ENCODE measurements around the gene PTPRN2. TPM values are rescaled to one million over a fixed set of nuclear protein-coding genes. Genes with fewer than 3 reads are reported as not detected.
"Not testable (repeated sequence)": the region's sequence is repeated elsewhere in the genome, so short reads cannot be mapped to it uniquely, and the experiment has no call there.

The PTPRN2 gene
- total RNA-seq, 1 donor from 2014 or later, result 15.4 TPM

DNA sequence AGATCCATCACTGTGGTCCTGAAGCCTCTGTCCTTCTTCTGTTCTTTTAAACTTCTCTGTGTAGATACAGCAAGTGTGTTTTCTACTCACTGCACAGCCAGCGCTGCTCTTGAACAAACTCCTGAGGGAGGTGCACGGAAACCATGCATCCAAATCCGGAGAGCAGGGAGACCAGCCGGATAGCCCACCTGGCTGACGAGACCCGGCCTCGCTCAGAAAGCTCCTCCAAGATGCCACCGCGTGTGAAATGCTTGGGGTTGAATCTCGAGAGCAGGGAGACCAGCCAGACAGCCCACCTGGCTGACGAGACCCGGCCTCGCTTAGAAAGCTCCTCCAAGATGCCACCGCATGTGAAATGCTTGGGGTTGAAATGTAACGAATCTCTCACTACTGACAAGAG lies 602.0 kb downstream of the PTPRN2 start:
- Mint-ChIP-seq H3K4me3 (no peak overlapping the region), H3K9me3 (no peaks in the 10 kb centered on the region), H3K27me3 (peaks cover 4% of the 10 kb centered on the region), H3K27ac (no peak overlapping the region), H3K36me3 (no peaks in the 10 kb centered on the region), H3K4me1 (ENCODE audit: unreplicated experiment) (no peaks in the 10 kb centered on the region)
- DNase-seq (ENCODE audit: extremely low spot score, unreplicated experiment), result no peak
- TF ChIP-seq, protein P1, sequence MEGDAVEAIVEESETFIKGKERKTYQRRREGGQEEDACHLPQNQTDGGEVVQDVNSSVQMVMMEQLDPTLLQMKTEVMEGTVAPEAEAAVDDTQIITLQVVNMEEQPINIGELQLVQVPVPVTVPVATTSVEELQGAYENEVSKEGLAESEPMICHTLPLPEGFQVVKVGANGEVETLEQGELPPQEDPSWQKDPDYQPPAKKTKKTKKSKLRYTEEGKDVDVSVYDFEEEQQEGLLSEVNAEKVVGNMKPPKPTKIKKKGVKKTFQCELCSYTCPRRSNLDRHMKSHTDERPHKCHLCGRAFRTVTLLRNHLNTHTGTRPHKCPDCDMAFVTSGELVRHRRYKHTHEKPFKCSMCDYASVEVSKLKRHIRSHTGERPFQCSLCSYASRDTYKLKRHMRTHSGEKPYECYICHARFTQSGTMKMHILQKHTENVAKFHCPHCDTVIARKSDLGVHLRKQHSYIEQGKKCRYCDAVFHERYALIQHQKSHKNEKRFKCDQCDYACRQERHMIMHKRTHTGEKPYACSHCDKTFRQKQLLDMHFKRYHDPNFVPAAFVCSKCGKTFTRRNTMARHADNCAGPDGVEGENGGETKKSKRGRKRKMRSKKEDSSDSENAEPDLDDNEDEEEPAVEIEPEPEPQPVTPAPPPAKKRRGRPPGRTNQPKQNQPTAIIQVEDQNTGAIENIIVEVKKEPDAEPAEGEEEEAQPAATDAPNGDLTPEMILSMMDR (conservative IDR thresholded peaks at IDR 0.05), result no peak

DNA sequence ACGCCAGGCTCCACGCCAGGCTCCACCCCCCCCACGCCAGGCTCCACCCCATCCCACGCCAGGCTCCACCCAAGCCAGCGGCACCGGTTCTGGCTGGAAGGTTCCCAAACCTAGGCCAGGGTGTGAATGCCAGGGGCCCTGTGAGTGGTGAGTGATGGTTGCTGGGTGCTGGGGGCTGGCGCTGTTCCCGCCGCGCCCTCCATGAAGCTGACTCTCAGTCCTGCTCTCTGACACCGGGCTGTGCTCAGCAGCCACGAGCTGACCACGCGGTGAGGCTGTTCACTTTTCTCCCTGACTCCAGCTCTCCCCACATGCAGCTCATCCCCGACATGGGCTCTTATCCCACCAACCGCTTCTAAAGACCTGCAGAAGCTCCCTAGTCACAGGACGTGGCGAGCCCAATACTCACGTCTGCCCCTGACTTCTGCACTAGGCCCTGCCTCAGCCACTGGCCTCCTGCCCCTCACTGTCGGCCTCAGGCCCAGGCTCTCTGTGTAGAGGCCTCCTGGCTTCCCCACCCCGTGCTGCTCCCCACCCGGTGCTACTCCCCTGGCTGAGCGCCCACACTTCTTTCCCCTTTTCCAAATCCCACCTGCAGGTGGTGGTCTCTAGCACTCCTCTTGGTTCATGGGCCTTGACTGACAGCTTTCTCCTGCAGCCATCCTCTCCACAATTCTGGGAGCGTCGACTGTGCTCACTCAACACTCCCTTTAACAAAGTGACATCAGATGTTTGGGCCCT lies 603.0 kb downstream of the PTPRN2 start:
- Mint-ChIP-seq H3K4me3 (no peak overlapping the region), H3K36me3 (no peaks in the 10 kb centered on the region), H3K9me3 (no peaks in the 10 kb centered on the region), H3K27ac (no peak overlapping the region), H3K4me1 (ENCODE audit: unreplicated experiment) (no peaks in the 10 kb centered on the region), H3K27me3 (peaks cover 4% of the 10 kb centered on the region)
- no peak for DNase-seq (ENCODE audit: extremely low spot score, unreplicated experiment)
- TF ChIP-seq, protein P1 (conservative IDR thresholded peaks at IDR 0.05), result no peak

DNA sequence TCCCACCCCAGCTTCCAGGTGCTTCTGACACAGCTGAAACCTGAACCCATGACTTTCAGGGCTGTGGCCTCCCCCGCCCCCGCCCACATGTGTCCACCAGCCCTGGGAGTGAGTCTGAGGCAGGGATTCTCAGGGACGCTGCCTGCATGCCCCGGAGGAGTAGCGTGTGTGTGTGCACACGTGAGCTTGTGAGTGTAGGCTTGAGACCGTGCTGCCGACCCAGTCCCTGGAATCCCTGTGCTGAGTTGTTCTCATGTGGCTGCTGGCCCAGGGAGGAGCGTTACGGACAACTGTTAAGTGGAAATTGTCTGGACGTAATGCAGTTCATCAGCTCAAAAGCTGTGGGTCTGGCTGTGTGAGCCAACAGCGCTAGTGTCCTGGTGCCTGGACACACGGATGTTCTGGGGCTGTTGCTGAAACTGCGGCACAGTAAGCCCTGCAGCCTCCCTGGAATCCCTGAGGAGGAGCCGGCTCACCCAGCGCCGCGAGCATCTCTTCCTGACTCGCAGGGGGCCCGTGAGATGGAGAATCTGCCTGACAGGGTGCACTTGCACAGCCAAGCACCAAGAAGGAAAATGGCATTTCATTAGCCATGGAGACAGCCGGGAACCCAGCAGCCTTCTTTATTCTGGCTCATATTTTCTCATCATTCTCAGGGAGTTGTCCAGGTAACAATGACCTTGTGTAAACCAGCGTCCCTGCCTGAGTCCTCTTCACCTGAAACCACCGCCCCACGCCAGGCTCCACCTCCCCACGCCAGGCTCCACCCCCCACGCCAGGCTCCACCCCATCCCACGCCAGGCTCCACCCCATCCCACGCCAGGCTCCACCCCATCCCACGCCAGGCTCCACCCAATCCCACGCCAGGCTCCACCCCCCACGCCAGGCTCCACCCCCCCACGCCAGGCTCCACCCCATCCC lies 603.9 kb downstream of the PTPRN2 start:
- no peak overlapping the region for H3K4me3 Mint-ChIP-seq

DNA sequence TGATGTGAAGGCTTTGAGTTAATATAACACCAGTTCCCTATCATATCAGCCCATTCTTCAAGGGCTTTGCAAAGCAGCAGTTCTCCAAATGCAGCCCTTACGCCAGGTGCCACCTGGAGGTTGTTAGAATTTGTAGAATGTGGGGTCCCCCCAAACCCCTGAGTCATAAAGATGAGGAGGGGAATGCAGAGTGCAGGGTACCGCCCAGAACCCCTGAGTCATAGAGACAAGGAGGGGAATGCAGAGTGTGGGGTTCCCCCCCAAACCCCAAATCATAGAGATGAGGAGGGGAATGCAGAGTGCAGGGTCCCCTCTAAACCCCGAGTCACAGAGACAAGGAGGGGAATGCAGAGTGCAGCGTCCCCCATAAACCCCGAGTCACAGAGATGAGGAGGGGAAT lies 605.8 kb downstream of the PTPRN2 start:
- H3K27ac Mint-ChIP-seq, result no peak overlapping the region
- no peak for DNase-seq (ENCODE audit: extremely low spot score, unreplicated experiment)
- no peak overlapping the region for H3K4me3 Mint-ChIP-seq
- TF ChIP-seq, protein P1 (conservative IDR thresholded peaks at IDR 0.05), result no peak
- peaks cover 4% of the 10 kb centered on the region for H3K27me3 Mint-ChIP-seq
- H3K36me3 Mint-ChIP-seq, result no peaks in the 10 kb centered on the region
- no peaks in the 10 kb centered on the region for H3K9me3 Mint-ChIP-seq
- H3K4me1 Mint-ChIP-seq (ENCODE audit: unreplicated experiment), result no peaks in the 10 kb centered on the region

More for the DNA sequence above, 603.9 kb downstream of the PTPRN2 start:
- H3K9me3 Mint-ChIP-seq, result no peaks in the 10 kb centered on the region
- peaks cover 4% of the 10 kb centered on the region for H3K27me3 Mint-ChIP-seq
- DNase-seq (ENCODE audit: extremely low spot score, unreplicated experiment), result no peak
- no peak overlapping the region for H3K27ac Mint-ChIP-seq
- no peaks in the 10 kb centered on the region for H3K36me3 Mint-ChIP-seq
- TF ChIP-seq, protein P1 (conservative IDR thresholded peaks at IDR 0.05), result no peak
- no peaks in the 10 kb centered on the region for H3K4me1 Mint-ChIP-seq (ENCODE audit: unreplicated experiment)

DNA sequence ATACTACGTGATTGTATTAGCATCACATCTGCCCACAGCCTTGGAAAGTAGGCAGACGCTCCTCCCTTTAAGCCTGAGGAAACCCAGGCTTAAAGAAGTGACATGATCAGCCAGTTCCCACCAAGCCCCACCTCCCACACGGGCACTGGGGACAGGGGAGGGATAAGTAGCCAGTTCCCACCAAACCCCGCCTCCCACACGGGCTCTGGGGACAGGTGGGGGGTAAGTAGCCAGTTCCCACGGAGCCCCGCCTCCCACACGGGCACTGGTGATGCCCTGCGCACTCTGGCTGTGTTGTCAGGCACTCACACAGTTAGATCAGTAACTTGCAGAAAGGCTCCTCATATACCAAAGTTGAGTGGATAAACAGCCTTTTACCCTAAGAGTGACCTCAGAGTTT lies 606.8 kb downstream of the PTPRN2 start:
- Mint-ChIP-seq H3K27me3 (peaks cover 4% of the 10 kb centered on the region), H3K36me3 (no peaks in the 10 kb centered on the region), H3K4me3 (no peak overlapping the region), H3K9me3 (no peaks in the 10 kb centered on the region), H3K27ac (no peak overlapping the region), H3K4me1 (ENCODE audit: unreplicated experiment) (no peaks in the 10 kb centered on the region)
- no peak for DNase-seq (ENCODE audit: extremely low spot score, unreplicated experiment)
- TF ChIP-seq, protein P1 (conservative IDR thresholded peaks at IDR 0.05), result no peak

DNA sequence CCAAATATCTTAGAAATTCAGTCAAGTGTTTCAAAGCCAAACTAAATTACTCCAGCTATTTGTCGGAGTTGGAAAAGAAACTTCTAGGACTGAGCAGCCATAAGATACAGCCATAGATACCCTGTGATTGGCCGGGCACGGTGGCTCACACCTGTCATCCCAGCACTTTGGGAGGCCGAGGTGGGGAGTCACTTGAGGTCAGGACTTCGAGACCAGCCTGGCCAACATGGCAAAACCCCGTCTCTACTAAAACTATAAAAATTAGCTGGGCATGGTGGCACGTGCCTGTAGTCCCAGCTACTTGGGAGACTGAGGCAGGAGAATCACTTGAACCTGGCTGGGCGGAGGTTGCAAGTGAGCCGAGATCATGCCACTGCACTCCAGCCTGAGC lies 607.3 kb downstream of the PTPRN2 start:
- not testable (repeated sequence) for H3K4me3 Mint-ChIP-seq; H3K36me3 Mint-ChIP-seq; DNase-seq (ENCODE audit: extremely low spot score, unreplicated experiment); H3K27me3 Mint-ChIP-seq; H3K27ac Mint-ChIP-seq; H3K9me3 Mint-ChIP-seq; H3K4me1 Mint-ChIP-seq (ENCODE audit: unreplicated experiment)

All from type B pancreatic cell (in vitro differentiated cells).